HG03460 (cell line): ENCODE data around the gene AHNAK2.

Experiments used
- ATAC-seq: cut with Tn5 transposase; IDR thresholded peaks from one replicate; pipeline ENCODE4 v1.9.1; 2021; ENCODE audit not compliant: unreplicated experiment

The AHNAK2 gene

DNA sequence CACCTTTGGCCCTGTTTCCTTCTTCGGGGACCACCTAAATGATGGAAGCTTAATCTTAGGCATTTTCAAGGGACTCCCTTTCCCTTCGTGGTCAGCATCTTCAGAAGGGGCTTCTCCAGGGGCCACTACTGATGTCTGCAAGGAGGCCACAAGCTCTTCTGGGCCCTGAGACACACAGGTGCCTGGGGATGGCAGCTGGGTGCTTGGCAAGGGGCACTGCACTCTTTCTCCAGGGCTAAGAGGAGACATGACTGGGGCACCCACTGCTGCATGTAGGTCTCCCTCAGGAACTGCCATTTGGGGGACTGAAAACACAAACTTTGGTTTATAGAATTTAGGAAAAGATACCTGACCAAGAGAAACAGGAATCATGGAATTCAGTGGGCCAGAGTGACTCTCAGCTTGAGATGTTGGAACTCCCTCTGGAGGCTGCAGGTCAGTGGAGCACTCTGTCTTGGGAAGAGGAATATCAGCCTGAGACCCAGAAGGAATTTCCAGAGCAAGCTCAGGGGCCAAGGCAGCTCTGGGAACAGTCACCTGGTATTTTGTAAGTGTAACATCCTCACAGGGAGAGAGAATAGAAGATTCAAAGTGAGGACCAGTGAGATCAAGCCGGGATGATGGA is 37.5 kb downstream of the AHNAK2 start:
- no peak for ATAC-seq

DNA sequence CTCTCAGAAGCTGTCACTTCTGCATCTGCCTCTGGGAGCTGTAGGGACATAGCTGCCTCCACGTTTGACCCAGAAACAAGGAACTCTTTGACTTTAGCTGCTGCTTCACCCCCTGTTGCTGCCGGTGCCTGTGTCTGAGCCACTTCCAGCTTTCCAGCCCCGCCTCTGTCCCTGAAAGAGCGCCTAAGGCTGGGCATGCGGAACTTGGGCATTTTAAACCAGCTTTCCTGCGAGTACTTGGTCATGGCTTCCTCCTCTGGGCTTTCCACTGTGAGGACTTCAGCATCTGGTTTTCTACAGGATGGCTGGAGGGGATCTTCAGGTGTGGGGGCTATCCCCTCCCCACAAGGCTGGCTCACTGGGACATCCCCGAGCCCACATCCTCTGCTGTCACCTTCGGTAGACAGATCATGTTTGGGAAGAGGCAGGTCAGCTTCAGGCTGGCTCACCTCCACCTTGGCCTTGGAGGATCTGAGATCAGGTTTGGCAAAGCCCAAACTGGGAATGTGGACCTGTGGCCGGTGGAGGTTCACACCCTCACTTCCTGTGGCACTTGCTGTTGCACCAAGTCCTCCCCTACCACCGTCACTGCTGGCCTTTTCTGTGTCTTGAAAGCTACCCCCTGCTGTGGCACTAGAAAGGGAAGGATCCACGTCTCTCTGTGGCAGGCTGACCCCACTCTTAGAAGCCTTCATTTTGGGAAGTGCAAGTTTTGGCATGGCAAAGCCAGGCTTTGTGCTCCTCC is 38.3 kb downstream of the AHNAK2 start:
- ATAC-seq = no peak

DNA sequence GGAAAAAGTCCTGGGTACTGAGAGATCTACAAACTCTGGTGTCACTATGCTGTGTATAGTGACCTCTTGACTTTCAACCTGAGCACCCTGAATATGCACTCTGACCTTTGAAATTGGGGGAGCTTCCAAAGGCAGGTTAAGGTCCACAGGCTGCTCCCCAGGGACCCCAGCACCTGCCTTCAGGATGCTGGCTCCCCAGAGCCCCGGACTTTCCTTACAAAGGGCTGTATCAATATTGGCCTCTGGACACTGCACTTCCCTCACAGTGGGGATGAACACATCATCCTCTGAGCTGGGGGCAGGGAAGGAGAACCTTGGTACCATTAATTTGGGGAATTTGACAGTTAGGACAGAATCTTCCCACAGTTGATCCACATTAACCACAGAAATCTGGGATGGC is 39.2 kb downstream of the AHNAK2 start:
- no peak for ATAC-seq

DNA sequence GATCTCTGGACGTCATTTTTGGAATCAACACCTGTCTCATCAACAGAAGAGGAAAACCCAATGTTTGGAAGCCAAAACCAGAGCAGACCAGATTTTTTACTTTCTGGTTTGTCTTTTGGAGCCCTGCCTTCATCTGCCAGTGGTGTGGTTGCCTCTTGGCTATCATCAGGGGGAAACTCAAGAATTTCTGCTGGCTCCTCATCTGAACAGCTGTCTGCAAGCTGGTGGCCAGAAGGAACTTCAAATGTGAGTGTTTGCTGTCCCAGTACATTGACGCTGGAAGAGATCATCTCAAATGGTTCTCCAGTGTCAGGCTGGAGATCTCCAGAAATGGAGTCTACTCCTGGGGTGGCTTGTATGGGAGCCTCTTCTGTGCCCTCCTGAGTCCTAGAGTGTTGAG is 39.7 kb downstream of the AHNAK2 start:
- ATAC-seq = no peak

DNA sequence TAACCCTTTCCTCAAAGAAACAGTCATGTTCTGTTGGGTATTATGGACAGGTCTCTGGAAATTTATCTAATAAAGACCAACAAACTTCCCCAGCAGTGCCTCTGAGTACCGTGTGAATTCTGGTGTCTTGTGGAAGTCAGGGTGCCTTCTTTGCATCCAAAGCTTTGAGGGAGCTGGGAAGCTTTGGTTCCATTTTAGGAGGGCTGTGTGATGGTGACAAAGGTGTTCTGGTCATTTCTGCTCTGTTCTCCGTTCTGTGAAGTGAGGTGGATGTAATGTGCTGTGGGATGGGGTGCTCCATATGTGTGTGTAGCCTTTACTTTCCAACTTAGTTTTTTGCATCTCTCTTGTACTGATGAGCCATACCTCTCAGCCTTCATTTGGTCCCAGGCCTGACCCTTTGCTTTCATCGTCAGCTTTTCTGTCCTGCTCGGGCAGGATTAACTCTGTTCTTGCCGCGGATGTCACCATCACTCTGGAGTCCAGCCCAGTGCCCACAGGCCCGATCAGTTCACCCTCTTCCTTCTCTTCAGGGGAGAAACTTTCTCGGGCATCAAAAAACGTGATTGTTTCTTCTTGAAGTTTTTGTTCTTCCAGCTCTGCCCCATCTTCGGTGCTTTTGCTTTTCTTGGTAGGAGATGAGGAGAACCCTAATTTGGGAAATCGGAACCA is 40.3 kb downstream of the AHNAK2 start:
- ATAC-seq = no peak

DNA sequence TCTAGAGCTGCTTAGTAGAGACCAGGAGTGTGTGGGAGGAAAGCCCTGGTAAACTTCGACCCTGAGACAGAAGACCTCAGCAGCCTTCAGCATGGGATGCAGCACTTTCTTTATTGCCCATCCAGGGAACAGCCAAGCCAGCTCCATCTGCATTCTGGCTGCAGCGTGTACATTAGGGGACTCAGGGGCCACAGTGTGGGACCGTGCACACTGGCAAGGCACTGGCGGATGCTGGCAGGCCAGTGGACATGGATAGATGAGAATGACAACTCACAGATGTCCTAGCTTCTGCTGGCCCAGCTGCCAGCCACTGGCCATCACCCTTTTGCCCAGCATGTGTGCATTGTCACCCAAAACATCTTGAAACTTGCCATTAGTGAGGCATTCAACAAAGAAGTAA is 41.0 kb downstream of the AHNAK2 start:
- no peak for ATAC-seq

DNA sequence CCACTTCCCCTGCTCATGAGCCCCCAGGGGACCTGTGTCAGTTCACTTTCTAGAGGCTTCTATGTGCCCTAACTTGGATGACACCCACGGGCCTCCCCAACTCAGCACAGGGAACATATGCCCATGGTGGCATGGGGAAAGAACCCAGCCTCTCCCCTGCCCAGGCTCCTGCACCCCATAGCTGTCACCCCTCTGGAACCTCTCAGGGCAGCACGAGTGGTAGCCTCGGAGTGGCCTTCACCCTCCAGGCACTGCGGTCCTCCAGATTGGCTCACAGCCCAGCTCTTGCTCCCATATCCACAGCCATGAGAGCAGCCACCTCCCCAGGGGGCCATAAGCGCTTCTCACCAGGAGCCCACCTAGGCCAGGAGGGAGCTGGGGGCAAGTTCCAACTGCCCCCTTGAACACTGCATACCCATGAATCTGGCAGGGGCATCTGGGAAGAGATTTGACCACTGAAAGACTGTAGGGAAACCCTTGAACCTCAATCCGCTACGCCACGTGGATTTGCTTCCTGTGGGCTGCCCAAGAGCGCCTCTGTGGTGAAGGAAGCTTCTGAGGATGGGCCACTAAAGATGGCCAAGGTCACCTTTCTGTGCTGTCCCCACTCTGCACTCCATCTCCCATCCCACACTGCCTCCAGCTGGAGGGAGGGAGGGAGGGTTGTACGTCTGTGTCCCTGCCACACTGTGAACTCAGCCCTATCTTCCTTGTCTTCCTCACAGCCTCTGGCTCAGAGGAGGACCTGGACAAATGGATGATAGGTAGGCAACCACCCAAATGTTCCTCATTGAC is 41.6 kb downstream of the AHNAK2 start:
- no peak for ATAC-seq

DNA sequence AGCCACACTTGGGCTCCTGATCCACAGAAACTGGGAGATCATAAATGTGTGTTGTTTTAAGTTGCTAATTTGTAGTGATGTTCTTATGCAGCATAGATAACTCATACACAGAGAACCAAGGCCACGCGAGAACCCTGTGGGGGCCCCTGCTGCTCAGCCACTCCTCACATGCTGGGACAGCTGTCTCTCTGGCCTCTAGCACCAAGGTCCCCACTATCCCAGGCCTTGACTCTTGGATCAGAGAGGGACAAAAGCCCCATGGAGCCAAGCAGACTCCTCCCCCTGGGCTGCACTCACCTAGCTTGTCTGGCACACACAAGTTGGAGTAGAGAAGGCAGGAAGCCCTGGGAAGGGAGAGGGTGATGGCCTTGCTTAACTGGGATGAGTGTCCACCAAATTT is 42.2 kb downstream of the AHNAK2 start:
- no peak for ATAC-seq

DNA sequence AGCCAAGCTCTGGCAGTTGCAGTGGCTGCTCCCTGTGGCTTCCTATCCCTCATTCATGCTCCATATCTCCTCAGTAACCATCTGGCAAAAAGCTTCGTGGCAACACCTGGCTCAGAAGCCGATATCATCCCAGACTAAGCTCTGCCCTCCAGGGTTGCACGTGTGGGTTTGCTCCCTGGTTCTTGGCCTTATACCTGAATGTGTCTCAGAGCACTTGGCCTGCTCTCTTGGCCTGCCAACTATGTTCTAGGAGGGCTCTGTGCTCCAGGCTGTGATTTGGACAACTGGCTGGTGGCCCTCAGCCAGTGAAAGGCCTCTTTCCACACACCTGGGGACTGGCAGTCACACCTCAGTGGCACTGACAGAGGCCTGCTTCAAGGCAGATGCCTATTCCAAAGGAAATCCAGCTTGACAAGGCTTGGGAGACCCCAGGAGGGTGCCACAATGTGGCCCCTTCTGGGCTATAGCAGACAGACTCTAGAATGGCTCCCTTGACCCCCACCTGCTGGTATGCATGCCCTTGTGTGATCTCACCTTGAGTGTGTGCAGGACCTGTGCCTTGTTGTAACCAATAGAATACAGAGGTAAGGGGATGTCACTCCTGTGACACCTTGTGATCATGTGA is 43.0 kb downstream of the AHNAK2 start:
- no peak for ATAC-seq

DNA sequence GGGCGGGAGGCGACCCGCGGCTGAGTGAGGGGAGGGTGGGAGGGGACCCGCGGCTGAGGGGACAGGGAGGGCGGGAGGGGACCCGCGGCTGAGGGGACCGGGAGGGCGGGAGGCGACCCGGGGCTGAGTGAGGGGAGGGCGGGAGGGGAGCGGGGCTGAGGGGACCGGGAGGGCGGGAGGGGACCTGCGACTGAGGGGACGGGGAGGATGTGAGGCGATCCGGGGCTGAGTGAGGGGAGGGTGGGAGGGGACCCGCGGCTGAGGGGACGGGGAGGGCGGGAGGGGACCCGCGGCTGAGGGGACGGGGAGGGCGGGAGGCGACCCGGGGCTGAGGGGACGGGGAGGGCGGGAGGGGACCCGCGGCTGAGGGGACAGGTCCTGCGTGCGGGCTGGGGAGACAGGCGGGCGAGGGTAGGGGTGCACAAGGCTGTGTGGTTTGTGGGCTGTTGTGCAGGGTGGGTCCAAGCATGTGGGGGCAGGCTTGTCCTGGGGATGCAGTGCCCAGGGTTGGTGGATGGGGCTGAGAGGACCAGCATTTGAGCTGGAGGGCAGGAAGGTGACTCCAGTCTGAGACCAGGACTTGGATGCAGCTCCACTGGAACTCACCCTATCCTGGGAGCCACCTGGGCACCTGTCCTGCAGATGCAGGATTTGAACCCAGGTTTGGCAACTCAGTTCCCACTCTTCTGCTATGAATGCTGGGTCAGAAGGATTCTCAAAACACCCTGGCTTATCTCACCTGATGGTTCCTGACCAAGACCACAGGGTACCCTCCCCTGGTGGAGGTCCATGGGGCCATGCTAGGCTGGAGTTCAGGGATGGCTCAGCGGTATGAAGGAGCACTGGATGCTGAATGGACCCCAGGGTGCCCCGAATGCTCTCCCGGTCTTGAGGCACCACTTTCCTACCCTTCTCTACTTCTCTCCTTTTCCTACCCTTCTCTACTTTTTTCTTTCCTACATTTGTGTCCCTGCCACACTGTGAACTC is 44.1 kb downstream of the AHNAK2 start:
- no peak for ATAC-seq

DNA sequence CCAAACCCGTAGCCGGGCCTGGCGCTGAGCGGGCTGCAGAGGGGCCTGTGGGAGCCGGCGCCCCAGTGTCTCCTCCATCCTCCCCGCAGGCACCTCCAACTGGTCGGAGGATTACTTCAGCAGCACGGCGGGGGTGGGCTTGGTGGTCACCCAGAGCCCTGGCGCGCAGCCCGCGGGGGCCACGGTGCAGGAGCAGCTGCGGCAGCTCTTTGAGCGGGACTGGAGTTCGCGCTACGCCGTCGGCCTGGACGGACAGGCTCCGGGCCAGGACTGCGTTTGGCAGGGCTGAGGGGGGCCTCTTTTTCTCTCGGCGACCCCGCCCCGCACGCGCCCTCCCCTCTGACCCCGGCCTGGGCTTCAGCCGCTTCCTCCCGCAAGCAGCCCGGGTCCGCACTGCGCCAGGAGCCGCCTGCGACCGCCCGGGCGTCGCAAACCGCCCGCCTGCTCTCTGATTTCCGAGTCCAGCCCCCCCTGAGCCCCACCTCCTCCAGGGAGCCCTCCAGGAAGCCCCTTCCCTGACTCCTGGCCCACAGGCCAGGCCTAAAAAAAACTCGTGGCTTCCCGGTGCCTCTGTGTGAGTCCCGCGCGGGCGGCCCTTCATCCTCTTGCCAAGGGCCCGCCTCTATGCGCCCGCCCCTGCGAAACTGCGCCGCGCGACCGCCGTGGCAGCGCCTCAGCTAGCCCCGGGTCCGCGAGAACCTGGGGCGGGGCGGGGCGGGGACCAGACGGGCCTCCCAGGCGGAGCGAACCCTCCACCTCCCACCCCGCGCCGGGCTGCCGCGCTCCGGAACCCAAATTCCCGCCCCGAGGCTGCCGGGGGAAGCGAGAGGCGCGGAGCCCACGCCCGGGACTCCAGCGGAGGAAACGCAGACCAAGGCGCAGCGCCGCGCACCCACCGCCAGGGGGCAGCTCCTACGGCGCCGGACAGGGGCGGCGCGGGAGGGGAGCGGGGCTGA is 45.2 kb downstream of the AHNAK2 start:
- peak; percentile 60 for ATAC-seq

DNA sequence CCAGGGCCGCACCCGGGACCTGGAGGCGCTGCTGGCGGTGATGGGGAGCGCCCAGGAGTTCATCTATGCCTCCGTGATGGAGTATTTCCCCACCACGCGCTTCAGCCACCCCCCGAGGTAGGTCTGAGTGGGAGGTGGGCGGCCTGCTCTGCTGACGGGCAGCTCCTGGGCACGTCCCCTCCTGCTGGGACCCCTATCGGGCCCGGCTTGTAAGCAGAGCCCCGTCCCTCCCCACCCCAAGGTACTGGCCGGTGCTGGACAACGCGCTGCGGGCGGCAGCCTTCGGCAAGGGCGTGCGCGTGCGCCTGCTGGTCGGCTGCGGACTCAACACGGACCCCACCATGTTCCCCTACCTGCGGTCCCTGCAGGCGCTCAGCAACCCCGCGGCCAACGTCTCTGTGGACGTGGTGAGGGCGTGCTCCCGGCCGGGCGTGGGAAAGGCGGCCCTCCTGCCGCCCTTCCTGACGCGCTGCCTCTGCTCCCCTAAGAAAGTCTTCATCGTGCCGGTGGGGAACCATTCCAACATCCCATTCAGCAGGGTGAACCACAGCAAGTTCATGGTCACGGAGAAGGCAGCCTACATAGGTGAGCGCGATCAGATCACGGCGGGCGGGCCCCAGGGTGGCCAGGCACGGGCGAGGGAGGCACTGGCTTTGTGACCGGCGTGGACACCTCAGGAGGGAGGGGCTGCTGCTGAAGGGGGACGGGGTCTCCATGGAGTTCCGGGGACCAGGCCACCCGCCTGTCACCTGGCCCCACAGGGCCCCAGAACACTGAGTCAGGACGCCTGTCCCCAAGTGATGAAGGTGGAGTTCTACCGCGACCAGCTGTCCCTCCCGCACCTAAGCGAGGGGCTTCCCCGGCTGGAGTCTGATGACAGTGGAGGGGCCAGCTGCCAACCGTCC is 46.2 kb downstream of the AHNAK2 start:
- no peak for ATAC-seq

DNA sequence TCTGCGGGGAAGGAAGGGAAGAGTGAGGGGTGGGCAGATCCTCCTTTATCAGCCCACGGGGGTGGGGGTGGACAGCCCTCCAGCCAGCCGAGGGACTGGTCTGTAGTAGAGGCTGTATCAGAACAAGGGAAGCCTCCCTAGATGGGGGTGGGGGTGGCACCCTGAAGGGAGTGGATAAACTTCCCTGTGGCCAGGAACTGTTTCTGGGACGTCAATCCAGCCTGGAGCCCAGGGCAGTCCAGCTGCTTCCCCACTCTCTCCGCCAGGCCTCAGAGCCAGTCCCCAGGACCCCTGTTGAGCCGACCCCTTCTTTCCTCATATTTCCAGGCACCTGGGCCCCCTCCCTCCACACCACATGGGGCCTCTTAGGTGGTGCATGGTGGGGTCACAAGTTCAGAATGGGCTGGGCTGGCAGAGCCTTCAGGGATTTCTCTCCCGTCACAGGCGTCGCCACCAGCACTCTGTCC is 46.8 kb downstream of the AHNAK2 start:
- ATAC-seq = no peak

DNA sequence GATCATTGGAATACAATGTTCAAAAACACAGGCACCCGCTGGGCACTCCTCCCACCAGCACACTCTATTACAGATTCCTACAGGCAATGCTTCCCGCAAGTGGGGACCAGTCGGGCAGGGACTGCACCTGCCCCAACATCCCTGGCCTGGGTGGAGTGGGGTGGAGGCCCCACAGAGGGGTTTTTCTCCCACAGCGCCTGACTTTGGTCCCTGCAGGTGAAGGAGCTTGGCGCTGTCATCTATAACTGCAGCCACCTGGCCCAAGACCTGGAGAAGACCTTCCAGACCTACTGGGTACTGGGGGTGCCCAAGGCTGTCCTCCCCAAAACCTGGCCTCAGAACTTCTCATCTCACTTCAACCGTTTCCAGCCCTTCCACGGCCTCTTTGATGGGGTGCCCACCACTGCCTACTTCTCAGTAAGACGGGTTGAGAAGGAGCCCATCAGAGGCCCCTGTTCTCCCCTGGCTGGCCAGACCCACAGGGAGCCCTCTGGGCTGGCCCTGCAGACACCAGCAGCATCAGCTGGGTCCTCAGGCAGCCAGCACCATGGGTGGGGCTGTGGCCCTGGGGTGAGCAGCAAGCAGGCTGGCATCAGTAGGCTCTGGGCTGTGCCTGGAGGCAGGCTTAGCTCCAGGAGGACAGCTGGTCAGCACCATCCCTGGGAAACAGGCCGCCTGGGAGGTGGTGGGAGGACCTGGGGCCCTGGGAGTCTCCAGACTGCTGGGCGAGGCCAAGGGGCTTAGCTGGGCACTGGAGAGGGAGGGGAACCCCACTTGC is 47.5 kb downstream of the AHNAK2 start:
- ATAC-seq = no peak

DNA sequence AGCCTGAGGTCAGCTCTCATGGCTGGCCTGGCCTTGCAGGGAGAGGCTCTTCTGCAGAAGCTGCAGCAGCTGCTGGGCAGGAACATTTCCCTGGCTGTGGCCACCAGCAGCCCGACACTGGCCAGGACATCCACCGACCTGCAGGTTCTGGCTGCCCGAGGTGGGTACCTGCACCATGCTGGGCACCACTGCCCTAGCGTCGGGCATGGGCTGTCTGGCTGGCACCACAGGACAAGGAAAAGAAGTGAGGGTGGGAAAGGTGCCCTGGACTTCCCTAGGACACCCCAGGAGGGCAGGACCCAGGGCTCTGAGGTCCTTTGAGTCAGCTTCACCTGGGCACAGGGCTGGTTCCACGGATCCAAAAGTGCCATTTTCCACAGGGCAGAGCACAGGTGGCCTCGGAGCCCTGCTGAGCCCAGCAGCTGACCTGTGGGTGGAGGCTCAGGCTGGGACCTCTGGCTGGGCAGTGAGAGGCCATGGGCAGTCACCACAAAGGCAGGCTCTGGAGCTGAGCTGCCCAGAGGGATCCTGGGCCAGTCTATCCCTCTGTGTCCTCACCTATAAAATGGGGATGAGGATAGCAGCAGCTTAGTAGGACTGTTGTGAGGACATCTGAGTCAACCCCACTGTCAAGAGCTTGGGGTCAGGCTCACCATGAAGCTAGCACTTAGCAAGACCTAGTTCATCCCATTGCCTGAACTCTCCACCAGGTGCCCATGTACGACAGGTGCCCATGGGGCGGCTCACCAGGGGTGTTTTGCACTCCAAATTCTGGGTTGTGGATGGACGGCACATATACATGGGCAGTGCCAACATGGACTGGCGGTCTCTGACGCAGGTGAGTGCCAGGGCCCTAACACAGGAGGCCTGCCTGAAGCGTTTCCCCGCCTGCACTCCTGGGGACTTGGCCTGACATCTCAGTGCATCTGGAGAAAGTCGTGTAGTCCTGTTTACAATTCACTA is 48.6 kb downstream of the AHNAK2 start:
- ATAC-seq = no peak
